Measurements from ENCODE around the gene CRCP. TPM values are rescaled to one million over a fixed set of nuclear protein-coding genes. Genes with fewer than 3 reads are reported as not detected.
A peak's percentile ranks its signal among the peaks of the same experiment; 100 is the strongest.

The CRCP gene
- total and polyA plus RNA-seq, 2 of the 13 experiments (the other 11 are each of a cell fraction or from before 2014, with no cell fraction given), result 22.7 to 31.0 TPM

DNA sequence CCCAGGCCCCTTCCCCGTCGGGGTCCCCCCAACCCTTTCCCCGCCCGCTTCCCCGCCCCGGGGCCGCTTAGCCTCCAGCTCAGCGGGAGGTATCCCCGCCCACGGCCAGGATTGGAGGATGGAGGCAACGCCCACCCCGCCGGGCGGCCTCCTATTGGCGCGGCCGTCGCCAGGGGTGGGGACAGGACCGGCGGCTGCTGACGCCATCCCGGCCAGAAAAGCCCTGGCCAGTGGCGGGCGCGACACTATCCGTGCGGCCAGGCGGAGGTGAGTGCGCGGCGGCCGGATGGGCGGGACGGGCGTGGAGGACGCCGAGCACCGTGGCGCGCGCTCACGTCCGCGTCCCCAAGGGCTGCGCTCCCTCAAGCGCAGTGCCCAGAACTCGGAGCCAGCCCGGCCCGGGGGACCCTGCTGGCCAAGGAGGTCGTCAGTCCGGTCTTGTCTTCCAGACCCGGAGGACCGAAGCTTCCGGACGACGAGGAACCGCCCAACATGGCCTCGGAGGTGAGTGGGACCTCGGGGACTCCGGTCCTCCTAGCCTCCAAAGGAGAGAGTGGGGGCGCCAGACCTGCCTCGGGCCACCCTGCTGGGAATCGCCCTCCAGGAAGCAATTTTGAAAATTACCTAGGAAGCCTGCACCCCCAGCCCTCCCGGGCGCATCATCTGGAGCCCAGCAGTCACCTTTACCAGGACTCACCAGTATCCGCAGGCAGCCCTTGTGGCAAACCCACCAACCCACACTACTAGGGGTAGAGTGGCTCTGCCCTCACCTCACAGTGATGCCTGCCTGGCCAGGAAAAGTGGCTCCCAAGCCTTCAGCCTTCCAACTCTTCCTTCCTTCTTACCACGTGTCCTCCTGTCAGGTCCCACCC is 38.8 kb upstream of the CRCP start, which contains the start of gene ASL (continued):
- TF ChIP-seq SYNCRIP (IDR thresholded peaks at IDR 0.05; ENCODE audit: insufficient read depth, low read depth, low read length) (no peak), ZNF232 (CRISPR knock-in tag; IDR thresholded peaks at IDR 0.05; ENCODE audit: borderline replicate concordance) (peak; percentile 80; the same call in 1 of the 2 replicates), FLYWCH1 (CRISPR knock-in tag; IDR thresholded peaks at IDR 0.05) (no peak), ZNF564 (CRISPR knock-in tag; IDR thresholded peaks at IDR 0.05) (no peak), CEBPB (IDR thresholded peaks at IDR 0.05; ENCODE audit: borderline replicate concordance, low read depth, low read length) (no peak), SIX1 (CRISPR knock-in tag; IDR thresholded peaks at IDR 0.05; ENCODE audit: borderline replicate concordance) (no peak), KDM4B (CRISPR knock-in tag; IDR thresholded peaks at IDR 0.05) (no peak), ZNF503 (CRISPR knock-in tag; IDR thresholded peaks at IDR 0.05) (peak; percentile 58; the same call in 1 of the 2 replicates), AGO2 (optimal IDR thresholded peaks at IDR 0.05; ENCODE audit: low read depth, low read length) (peak; percentile 24), CSRNP2 (CRISPR knock-in tag; conservative IDR thresholded peaks at IDR 0.05; ENCODE audit: low read depth) (no peak), ARNTL (CRISPR knock-in tag; IDR thresholded peaks at IDR 0.05) (no peak), TCF7 (IDR thresholded peaks at IDR 0.05; ENCODE audit: low read depth) (no peak), PAXIP1 (CRISPR knock-in tag; conservative IDR thresholded peaks at IDR 0.05) (peak; percentile 47; the same call in 1 of the 2 replicates), YEATS2 (CRISPR knock-in tag; IDR thresholded peaks at IDR 0.05; ENCODE audit: borderline replicate concordance) (peak; percentile 28; the same call in 1 of the 2 replicates), ZNF543 (CRISPR knock-in tag; IDR thresholded peaks at IDR 0.05) (no peak), TEF (CRISPR knock-in tag; IDR thresholded peaks at IDR 0.05) (no peak), ZNF451 (CRISPR knock-in tag; IDR thresholded peaks at IDR 0.05) (peak; percentile 86)
- TF ChIP-seq, protein P1, sequence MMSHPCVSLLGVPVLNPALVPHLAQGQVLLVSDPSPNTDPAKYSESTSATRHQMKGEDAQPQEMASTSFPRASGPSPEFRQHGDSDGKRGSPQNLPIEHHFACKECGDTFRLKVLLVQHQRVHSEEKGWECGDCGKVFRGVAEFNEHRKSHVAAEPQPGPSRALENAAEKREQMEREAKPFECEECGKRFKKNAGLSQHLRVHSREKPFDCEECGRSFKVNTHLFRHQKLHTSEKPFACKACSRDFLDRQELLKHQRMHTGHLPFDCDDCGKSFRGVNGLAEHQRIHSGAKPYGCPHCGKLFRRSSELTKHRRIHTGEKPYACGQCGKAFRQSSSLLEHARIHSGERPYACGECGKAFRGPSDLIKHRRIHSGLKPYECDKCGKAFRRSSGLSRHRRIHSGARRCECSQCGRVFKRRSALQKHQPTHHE (CRISPR knock-in tag; IDR thresholded peaks at IDR 0.05; ENCODE audit: borderline replicate concordance), result 0 out of 2 replicates have a peak, but pooled peaks have one; percentile 41
- TF ChIP-seq, protein P2, sequence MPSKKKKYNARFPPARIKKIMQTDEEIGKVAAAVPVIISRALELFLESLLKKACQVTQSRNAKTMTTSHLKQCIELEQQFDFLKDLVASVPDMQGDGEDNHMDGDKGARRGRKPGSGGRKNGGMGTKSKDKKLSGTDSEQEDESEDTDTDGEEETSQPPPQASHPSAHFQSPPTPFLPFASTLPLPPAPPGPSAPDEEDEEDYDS (CRISPR knock-in tag; IDR thresholded peaks at IDR 0.05), result peak; percentile 99

Data from HepG2 (cell line).